Liver (tissue), 9 donors: ENCODE results near the gene ZNF503. TPM values are rescaled to one million over a fixed set of nuclear protein-coding genes. Genes with fewer than 3 reads are reported as not detected.

Source experiments
- DNase-seq: peaks from one replicate; pipeline ENCODE4 v3.0.0-alpha.2; 2017; ENCODE audit warnings: low spot score
- H3K27ac ChIP-seq, 2 donors: one replicate each; pipeline ENCODE4 v1.7.0; 2013; ENCODE audit warnings: inconsistent platforms in 2 of 2, low read length in 2 of 2, control low read depth in 1 of 2, low read depth in 1 of 2, mild to moderate bottlenecking in 1 of 2
- H3K27me3 ChIP-seq, 4 donors: one replicate each; pipeline versions ENCODE4 v1.6.1 to v1.7.0; 2013; ENCODE audit warnings: low read length in 3 of 4, inconsistent platforms in 1 of 4, mild to moderate bottlenecking in 1 of 4, moderate library complexity in 1 of 4; ENCODE audit not compliant: control insufficient read depth in 4 of 4, insufficient read depth in 4 of 4
- H3K36me3 ChIP-seq, 4 donors: one replicate each; pipeline versions ENCODE4 v1.6.1 to v1.7.0; 2013; ENCODE audit warnings: low read length in 3 of 4, mild to moderate bottlenecking in 3 of 4, low read depth in 1 of 4, moderate library complexity in 1 of 4; ENCODE audit not compliant: control insufficient read depth in 4 of 4, insufficient read depth in 3 of 4
- H3K4me1 ChIP-seq, 4 donors: one replicate each; pipeline versions ENCODE4 v1.6.1 to v1.7.0; 2013; ENCODE audit warnings: low read length in 3 of 4, mild to moderate bottlenecking in 3 of 4, moderate library complexity in 1 of 4; ENCODE audit not compliant: control insufficient read depth in 4 of 4, insufficient read depth in 4 of 4
- H3K4me3 ChIP-seq, 3 donors: one replicate each; pipeline versions ENCODE4 v1.6.1 to v1.7.0; 2013; ENCODE audit warnings: low read length in 3 of 3, control low read depth in 1 of 3, low read depth in 1 of 3, mild to moderate bottlenecking in 1 of 3
- H3K9ac ChIP-seq, 2 donors: one replicate each; pipeline ENCODE4 v1.7.0; 2013; ENCODE audit warnings: low read length in 2 of 2, mild to moderate bottlenecking in 2 of 2, moderate library complexity in 2 of 2, control low read depth in 1 of 2, low read depth in 1 of 2
- H3K9me3 ChIP-seq, 4 donors: one replicate each; pipeline versions ENCODE4 v1.6.1 to v1.7.0; 2013; ENCODE audit warnings: low read length in 3 of 4; ENCODE audit not compliant: control insufficient read depth in 4 of 4
- ATF3 ChIP-seq: IDR thresholded peaks from 2 replicates; pipeline ENCODE4 v1.6.1; 2016; ENCODE audit warnings: antibody characterized with exemption
- EGR1 ChIP-seq, 2 donors: IDR thresholded peaks; 2 replicates each; pipeline ENCODE4 v1.6.1; 2016 to 2018; ENCODE audit warnings: antibody characterized with exemption in 2 of 2, low read depth in 2 of 2
- FOXA1 ChIP-seq: IDR thresholded peaks from 2 replicates; pipeline ENCODE4 v1.6.1; 2016; ENCODE audit warnings: antibody characterized with exemption
- FOXA2 ChIP-seq: IDR thresholded peaks from 2 replicates; pipeline ENCODE4 v1.6.1; 2016; ENCODE audit warnings: antibody characterized with exemption
- GABPA ChIP-seq, 2 donors: IDR thresholded peaks in 1 of 2; conservative IDR thresholded peaks in 1 of 2; 2 replicates each; pipeline ENCODE4 v1.6.1; 2016; ENCODE audit warnings: antibody characterized with exemption in 2 of 2, mild to moderate bottlenecking in 1 of 2, moderate library complexity in 1 of 2
- HNF4A ChIP-seq, 2 donors: conservative IDR thresholded peaks; 2 replicates each; pipeline ENCODE4 v1.6.1; 2016; ENCODE audit warnings: antibody characterized with exemption in 2 of 2, mild to moderate bottlenecking in 2 of 2
- HNF4G ChIP-seq: IDR thresholded peaks from 2 replicates; pipeline ENCODE4 v1.6.1; 2016; ENCODE audit warnings: antibody characterized with exemption
- JUND ChIP-seq, 2 donors: IDR thresholded peaks; 2 replicates each; pipeline ENCODE4 v1.6.1; 2016; ENCODE audit warnings: antibody characterized with exemption in 2 of 2
- NR2F2 ChIP-seq: IDR thresholded peaks from 2 replicates; pipeline ENCODE4 v1.6.1; 2016; ENCODE audit warnings: antibody characterized with exemption
- RAD21 ChIP-seq, 2 donors: IDR thresholded peaks; 2 replicates each; pipeline ENCODE4 v1.6.1; 2016; ENCODE audit warnings: antibody characterized with exemption in 2 of 2, mild to moderate bottlenecking in 2 of 2
- RXRA ChIP-seq, 2 donors: IDR thresholded peaks; 2 replicates each; pipeline ENCODE4 v1.6.1; 2017 to 2018; ENCODE audit warnings: antibody characterized with exemption in 2 of 2, mild to moderate bottlenecking in 1 of 2
- SP1 ChIP-seq: IDR thresholded peaks from 2 replicates; pipeline ENCODE4 v1.6.1; 2018; ENCODE audit warnings: antibody characterized with exemption, mild to moderate bottlenecking
- TAF1 ChIP-seq: conservative IDR thresholded peaks from 2 replicates; pipeline ENCODE4 v1.6.1; 2016; ENCODE audit warnings: antibody characterized with exemption, mild to moderate bottlenecking
- YY1 ChIP-seq: IDR thresholded peaks from 2 replicates; pipeline ENCODE4 v1.6.1; 2016; ENCODE audit warnings: antibody characterized with exemption, mild to moderate bottlenecking
- ZBTB33 ChIP-seq: IDR thresholded peaks from 2 replicates; pipeline ENCODE4 v1.6.1; 2016; ENCODE audit warnings: antibody characterized with exemption
- WGBS: extraction: QIAGEN DNeasy Blood & Tissue Kit; methylation state at CpG from one replicate; pipeline ENCODE4 v1.1.7; 2013; 5-methylcytosine and 5-hydroxymethylcytosine counted together
- polyA plus RNA-seq, 2 donors: library from polyadenylated mRNA; stranded (reverse) in 1 of 2; unstranded in 1 of 2; fragments of 200-250 nt in 1 of 2; fragments of >200 nt in 1 of 2; fragmentation: Nextera tagmentation in 1 of 2; extraction: Ambion mirVana in 1 of 2; gene quantifications; one replicate each; pipeline versions ENCODE4 v1.2.1 to v1.2.3, GENCODE V29; 2013 to 2015
- total RNA-seq, 2 donors: library from RNA; depleted of rRNA; stranded (reverse); fragments of >200 nt; gene quantifications; one replicate each; pipeline ENCODE4 v1.2.3, GENCODE V29; 2014
- TF ChIP-seq, protein P1 (sequence below): fragments of 150-350 bp; IDR thresholded peaks from 2 replicates; pipeline ENCODE4 v1.5.1; 2017; ENCODE audit warnings: improper control_type of control experiment, low read depth, low read length; ENCODE audit not compliant: missing input control
- TF ChIP-seq, protein P2 (sequence below): IDR thresholded peaks from 2 replicates; pipeline ENCODE4 v1.6.1; 2016; ENCODE audit warnings: antibody characterized with exemption
- TF ChIP-seq, protein P3 (sequence below): IDR thresholded peaks from 2 replicates; pipeline ENCODE4 v1.6.1; 2016; ENCODE audit warnings: antibody characterized with exemption, mild to moderate bottlenecking
- donor health status: healthy.
- donor health status: healthy.
- donor health status: healthy.
- donor health status: healthy.
- donor health status: healthy.

ZNF503 gene
- total and polyA plus RNA-seq, 4 donors = 1.6 to 5.2 (median 2.0) TPM

GRCh38 chr10:75379212-75379724, 22.3 kb downstream of the ZNF503 start:
- no peaks in the 10 kb centered on the region for H3K4me1 ChIP-seq
- no peaks in the 10 kb centered on the region for H3K36me3 ChIP-seq
- no peak overlapping the region for H3K9ac ChIP-seq
- no peak for DNase-seq
- H3K27me3 ChIP-seq = no peaks in the 10 kb centered on the region
- no peak overlapping the region for H3K27ac ChIP-seq
- no peak overlapping the region for H3K4me3 ChIP-seq
- 82% methylated on average over 10 of the region's 10 CpGs for WGBS
- no peaks in the 10 kb centered on the region for H3K9me3 ChIP-seq
- no peak for TF ChIP-seq RAD21 (IDR thresholded peaks at IDR 0.05)
- no peak for TF ChIP-seq ATF3
- TF ChIP-seq FOXA1 = no peak
- no peak for TF ChIP-seq YY1
- no peak for TF ChIP-seq FOXA2
- no peak for TF ChIP-seq EGR1 (IDR thresholded peaks at IDR 0.05; ENCODE audit: low read depth in 2 of 2)
- TF ChIP-seq GABPA (IDR thresholded peaks at IDR 0.05 in 1 of 2, conservative IDR thresholded peaks at IDR 0.05 in 1 of 2) = no peak
- no peak for TF ChIP-seq NR2F2
- TF ChIP-seq TAF1 = no peak
- TF ChIP-seq, protein P1, sequence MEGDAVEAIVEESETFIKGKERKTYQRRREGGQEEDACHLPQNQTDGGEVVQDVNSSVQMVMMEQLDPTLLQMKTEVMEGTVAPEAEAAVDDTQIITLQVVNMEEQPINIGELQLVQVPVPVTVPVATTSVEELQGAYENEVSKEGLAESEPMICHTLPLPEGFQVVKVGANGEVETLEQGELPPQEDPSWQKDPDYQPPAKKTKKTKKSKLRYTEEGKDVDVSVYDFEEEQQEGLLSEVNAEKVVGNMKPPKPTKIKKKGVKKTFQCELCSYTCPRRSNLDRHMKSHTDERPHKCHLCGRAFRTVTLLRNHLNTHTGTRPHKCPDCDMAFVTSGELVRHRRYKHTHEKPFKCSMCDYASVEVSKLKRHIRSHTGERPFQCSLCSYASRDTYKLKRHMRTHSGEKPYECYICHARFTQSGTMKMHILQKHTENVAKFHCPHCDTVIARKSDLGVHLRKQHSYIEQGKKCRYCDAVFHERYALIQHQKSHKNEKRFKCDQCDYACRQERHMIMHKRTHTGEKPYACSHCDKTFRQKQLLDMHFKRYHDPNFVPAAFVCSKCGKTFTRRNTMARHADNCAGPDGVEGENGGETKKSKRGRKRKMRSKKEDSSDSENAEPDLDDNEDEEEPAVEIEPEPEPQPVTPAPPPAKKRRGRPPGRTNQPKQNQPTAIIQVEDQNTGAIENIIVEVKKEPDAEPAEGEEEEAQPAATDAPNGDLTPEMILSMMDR = no peak
- TF ChIP-seq, protein P2, sequence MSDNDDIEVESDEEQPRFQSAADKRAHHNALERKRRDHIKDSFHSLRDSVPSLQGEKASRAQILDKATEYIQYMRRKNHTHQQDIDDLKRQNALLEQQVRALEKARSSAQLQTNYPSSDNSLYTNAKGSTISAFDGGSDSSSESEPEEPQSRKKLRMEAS = no peak
- no peak for TF ChIP-seq SP1
- no peak for TF ChIP-seq ZBTB33
- TF ChIP-seq, protein P3, sequence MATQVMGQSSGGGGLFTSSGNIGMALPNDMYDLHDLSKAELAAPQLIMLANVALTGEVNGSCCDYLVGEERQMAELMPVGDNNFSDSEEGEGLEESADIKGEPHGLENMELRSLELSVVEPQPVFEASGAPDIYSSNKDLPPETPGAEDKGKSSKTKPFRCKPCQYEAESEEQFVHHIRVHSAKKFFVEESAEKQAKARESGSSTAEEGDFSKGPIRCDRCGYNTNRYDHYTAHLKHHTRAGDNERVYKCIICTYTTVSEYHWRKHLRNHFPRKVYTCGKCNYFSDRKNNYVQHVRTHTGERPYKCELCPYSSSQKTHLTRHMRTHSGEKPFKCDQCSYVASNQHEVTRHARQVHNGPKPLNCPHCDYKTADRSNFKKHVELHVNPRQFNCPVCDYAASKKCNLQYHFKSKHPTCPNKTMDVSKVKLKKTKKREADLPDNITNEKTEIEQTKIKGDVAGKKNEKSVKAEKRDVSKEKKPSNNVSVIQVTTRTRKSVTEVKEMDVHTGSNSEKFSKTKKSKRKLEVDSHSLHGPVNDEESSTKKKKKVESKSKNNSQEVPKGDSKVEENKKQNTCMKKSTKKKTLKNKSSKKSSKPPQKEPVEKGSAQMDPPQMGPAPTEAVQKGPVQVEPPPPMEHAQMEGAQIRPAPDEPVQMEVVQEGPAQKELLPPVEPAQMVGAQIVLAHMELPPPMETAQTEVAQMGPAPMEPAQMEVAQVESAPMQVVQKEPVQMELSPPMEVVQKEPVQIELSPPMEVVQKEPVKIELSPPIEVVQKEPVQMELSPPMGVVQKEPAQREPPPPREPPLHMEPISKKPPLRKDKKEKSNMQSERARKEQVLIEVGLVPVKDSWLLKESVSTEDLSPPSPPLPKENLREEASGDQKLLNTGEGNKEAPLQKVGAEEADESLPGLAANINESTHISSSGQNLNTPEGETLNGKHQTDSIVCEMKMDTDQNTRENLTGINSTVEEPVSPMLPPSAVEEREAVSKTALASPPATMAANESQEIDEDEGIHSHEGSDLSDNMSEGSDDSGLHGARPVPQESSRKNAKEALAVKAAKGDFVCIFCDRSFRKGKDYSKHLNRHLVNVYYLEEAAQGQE = no peak
- TF ChIP-seq HNF4A (conservative IDR thresholded peaks at IDR 0.05) = no peak
- no peak for TF ChIP-seq JUND (IDR thresholded peaks at IDR 0.05)

DNA sequence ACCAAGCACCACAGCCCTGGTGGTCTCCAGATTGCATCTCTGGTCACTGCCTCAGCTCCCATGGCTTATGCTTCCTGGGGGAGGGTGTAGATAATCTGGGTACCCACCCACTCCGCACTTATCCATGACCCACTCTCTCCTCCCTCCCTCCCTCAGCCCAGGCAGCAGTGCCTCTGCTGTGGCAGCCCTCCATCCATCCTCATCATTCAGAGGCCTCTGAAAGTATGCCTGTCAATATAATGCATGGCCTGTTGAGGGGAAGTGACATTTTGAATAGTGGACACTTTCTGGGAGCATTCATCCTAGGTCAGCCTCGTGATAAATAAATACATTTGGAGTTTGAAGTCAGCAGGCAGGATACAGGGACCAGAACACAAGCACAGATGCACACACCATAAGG, 23.2 kb downstream of the ZNF503 start:
- 88% methylated on average over 2 of the region's 2 CpGs for WGBS
- no peak for DNase-seq
- Histone ChIP-seq H3K36me3 (no peaks in the 10 kb centered on the region), H3K4me3 (no peak overlapping the region), H3K27ac (no peak overlapping the region), H3K27me3 (no peaks in the 10 kb centered on the region), H3K4me1 (no peaks in the 10 kb centered on the region), H3K9ac (no peak overlapping the region), H3K9me3 (no peaks in the 10 kb centered on the region)
- TF ChIP-seq RXRA (IDR thresholded peaks at IDR 0.05) (no peak), TAF1 (no peak), HNF4G (no peak), FOXA1 (no peak), GABPA (IDR thresholded peaks at IDR 0.05 in 1 of 2, conservative IDR thresholded peaks at IDR 0.05 in 1 of 2) (no peak), ATF3 (no peak)
- TF ChIP-seq, protein P1 = no peak
- TF ChIP-seq, protein P3 = no peak
